Mononuclear cell (primary cell): ENCODE data around the gene DSCAML1. TPM values are rescaled to one million over a fixed set of nuclear protein-coding genes. Genes with fewer than 3 reads are reported as not detected.

Experiments
- H3K27me3 ChIP-seq: 2 replicates; pipeline ENCODE4 v1.6.0; 2011; ENCODE audit warnings: low read length, control low read depth; ENCODE audit not compliant: insufficient read depth
- H3K4me1 ChIP-seq: 2 replicates; pipeline ENCODE4 v1.5.1; 2011; ENCODE audit warnings: mild to moderate bottlenecking, low read length, control low read depth; ENCODE audit not compliant: insufficient read depth
- H3K4me3 ChIP-seq: 2 replicates; pipeline ENCODE4 v1.5.1; 2011; ENCODE audit warnings: mild to moderate bottlenecking, low read length, moderate library complexity
- H3K9me3 ChIP-seq: 2 replicates; pipeline ENCODE4 v1.5.1; 2011; ENCODE audit warnings: low read depth, mild to moderate bottlenecking, control low read depth, low read length
- total RNA-seq: library from RNA; depleted of rRNA; stranded (reverse); fragments of >200 nt; gene quantifications from one replicate; pipeline ENCODE4 v1.2.3, GENCODE V29; 2012

The DSCAML1 gene
- total RNA-seq, 1 donor, result 0.84 TPM

DNA sequence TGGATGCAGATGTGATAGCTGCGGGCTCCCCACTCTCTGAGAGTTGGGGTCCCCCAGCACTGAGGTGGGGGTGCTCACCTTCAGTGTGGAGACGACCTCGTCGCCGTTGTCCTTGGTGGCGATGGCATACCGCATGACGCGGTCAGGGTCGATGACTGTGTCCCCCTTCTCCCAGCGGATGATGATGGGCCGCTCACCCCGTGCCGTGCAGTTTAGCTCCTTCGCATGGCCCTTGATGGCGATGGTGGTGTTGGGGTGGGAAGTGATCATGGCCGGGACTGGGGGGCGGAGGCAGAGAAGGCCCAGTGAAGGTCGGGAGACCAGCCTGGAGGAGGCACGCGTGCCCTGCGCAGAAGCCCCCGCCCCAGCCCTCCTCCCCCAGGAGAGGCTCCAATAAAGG, 315.1 kb downstream of the DSCAML1 start:
- no peak overlapping the region for H3K4me3 ChIP-seq
- H3K4me1 ChIP-seq, result no peaks in the 10 kb centered on the region
- no peaks in the 10 kb centered on the region for H3K27me3 ChIP-seq
- H3K9me3 ChIP-seq, result no peaks in the 10 kb centered on the region

DNA sequence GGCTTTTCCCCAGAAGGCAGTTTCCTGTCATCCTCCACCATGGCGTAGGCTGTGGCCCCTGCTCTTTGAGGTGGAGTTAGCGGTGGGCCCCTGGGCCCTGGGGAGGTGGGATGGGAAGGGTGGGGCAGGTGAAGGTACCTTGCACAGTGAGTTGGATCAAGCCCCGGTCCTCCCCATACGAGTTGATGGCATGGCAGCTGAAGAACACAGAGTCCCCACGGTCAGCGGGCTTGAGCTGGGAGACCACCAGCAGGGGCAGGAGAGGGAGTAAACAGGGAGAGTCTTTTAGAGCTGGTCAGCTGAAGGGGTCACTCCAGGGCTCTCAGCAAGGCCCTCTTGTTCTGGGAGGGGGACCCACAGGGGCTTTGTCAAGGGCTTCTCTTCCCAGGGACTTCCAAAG, 316.0 kb downstream of the DSCAML1 start:
- Histone ChIP-seq H3K4me1 (no peaks in the 10 kb centered on the region), H3K4me3 (no peak overlapping the region), H3K9me3 (no peaks in the 10 kb centered on the region), H3K27me3 (no peaks in the 10 kb centered on the region)

DNA sequence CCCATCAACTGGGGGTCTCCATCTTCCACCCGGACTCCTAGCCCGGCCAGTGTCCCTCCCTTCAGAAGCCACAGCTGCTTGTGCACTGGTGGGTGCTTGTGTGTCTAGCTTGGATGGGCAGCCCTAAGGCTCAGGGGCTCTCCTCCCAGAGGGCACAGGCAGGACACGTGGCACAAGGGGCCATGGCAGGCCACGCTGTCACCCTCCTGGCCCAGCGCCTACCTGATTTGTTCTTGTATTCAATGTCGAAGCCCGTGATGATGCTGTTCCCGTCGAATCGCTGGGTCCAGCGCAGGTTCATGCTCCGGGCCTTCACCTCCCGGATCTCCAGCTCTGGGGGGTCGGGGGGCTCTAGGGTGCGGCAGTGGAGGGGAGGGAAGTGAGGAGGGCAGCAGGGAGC, 316.8 kb downstream of the DSCAML1 start:
- Histone ChIP-seq H3K4me1 (no peaks in the 10 kb centered on the region), H3K9me3 (no peaks in the 10 kb centered on the region), H3K4me3 (no peak overlapping the region), H3K27me3 (no peaks in the 10 kb centered on the region)

DNA sequence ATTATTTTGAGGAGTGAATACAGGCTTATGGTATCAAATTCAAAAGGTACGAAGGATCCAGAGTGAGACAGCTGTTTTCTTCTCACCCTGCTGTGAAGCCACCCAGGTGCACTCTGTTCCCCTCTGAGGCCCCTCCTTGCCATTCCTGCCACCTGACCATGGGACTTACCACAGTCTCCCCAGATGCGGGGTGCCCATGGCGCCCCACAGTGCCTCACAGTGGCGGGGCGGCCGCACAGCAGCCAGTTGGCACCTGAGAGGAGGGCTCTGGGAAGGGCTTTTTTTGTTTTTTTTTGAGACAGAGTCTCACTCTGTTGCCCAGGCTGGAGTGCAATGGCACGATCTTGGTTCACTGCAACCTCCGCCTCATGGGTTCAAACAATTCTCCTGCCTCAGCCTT, 317.6 kb downstream of the DSCAML1 start:
- Histone ChIP-seq H3K27me3 (no peaks in the 10 kb centered on the region), H3K4me1 (no peaks in the 10 kb centered on the region), H3K9me3 (no peaks in the 10 kb centered on the region), H3K4me3 (no peak overlapping the region)

DNA sequence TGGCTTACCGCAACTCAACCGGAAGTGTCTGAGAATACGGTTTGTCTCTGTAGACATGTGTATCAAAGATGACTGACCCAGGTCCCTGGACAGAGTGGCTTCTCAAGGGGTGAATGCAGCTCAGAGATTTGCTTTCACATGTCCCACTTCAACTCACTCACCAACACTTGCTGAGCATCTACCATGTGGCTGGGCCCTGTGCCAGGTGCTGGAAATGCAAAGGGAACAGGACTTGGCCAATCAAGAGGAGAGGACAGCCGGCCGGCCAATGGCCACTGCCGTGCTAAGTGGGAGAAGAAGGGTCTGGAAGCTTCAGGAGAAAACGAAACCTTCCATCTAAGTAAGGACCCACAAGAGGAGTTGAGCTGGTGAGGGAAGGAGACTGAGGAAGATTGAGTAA, 318.1 kb downstream of the DSCAML1 start:
- Histone ChIP-seq H3K4me3 (no peak overlapping the region), H3K9me3 (no peaks in the 10 kb centered on the region), H3K4me1 (no peaks in the 10 kb centered on the region), H3K27me3 (no peaks in the 10 kb centered on the region)

DNA sequence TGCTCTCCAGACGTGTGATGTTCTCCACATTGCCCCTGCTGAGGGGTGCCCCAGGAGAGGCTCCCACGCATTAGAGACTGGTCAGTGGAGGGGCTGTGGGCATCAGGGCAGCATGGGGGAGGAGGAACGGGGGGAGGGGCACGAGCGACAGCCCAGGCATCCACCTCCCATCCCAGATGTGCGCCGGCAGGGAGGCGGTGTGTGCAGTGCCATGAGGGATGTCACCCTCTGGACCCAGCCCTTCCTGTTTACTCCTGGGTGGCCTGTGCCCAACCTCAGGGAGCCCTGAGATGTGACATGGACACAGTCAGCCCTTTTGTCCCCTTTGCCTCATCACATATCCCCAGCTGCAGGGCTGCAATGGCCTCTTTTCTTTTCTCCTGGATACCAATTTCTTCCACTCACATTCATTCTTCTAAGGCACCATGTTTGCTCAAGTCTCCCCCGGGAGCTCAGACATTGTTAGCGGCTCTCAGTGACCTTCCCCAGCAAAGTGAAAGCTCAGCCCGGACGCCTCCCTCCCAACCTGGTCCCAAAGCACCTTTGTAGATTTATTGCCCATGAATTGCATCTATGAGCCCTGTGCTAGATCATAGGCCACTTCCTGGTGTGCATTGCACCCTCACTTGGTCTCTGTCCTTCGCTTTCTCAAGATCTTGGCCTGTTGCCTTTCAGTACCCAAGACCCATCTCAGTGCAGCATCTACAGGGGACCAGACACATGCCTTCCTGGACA, 318.7 kb downstream of the DSCAML1 start:
- Histone ChIP-seq H3K4me1 (no peaks in the 10 kb centered on the region), H3K4me3 (no peak overlapping the region), H3K9me3 (no peaks in the 10 kb centered on the region), H3K27me3 (no peaks in the 10 kb centered on the region)

DNA sequence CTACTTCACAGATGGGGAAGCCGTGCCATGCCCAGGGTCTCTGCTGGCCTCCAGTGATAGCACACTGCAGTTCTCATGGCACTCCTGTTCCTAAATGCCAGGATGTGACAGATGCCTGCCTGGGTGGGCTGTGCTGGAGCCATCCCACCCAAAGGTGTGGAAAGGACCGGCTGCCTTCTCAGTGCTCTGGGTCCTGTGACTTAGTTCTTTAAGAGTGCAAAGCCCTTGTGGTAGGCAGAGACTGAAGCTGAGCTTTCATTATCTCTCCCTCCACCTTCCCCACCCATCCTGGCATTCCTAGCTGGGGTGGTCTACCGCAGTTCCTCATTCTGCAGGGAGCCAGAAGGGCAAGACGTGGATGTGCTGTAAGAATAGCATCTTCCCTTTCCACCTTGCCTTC, 319.3 kb downstream of the DSCAML1 start:
- Histone ChIP-seq H3K4me3 (no peak overlapping the region), H3K4me1 (no peaks in the 10 kb centered on the region), H3K9me3 (no peaks in the 10 kb centered on the region), H3K27me3 (no peaks in the 10 kb centered on the region)

DNA sequence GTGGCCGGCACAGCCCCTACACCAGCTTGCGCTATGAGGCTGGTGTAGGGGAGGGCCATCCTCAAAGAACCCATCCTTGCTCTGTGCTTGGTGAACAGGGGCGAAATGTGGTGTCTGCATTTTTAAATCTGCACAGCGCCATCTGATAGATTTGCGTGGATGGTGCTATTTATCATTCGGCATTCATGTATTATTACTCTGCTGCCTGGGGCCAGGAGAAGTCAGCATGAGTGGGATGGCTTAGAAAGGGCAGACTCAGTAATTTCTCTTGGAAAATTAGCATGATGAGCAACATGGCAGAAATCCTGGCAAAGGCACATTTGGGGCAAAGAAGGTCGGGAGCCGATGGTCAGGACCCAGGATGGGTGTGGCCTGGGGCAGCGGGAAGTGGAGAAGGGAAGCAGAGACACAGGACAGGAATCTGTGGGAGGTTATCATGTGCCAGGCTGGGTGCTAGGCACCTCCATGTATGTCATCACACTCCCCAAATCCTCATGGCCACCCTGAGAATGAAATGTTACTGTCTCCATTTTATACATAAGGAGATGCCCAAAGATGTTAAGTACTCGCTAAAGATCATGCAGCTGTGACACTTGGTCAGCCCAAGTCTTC, 320.4 kb downstream of the DSCAML1 start:
- Histone ChIP-seq H3K4me3 (no peak overlapping the region), H3K9me3 (no peaks in the 10 kb centered on the region), H3K4me1 (no peaks in the 10 kb centered on the region), H3K27me3 (no peaks in the 10 kb centered on the region)

DNA sequence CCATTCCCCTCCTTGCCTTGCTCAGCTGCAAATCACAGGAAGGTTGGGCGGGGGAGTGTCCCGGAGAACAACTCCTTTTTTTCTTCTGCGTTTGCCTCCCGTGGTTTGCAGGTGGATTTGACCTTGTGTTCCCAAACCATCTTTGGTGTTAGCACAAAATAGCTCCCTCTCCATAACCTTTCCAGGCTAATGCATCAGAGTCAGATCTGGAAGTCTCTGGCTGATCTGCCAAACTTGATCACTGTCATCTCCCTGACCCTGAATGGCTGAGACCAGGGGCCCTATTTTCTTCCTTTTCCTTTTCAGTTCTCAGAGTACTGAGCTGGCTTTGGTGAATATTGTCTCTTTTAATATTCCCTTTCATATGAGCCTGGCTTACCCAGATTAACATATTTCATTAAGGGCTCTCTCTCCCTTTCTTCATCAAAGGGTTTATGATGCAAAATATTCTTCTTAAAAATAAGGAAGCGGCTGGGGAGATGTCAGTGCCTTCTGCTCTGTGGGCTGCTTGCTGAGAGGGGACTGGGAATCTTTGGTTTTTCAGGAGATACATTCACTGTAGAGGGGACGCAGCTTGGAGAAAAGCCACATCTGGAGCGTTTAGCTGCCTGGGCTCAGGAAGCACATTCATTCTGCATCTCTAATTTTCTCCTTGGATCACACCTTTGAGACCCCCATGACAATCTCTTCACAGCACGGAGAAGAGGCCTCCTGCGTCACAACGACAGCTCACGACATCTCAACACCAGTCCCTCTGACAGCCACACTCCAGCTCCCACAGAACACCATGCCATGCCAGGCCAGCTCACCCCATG, 321.1 kb downstream of the DSCAML1 start:
- H3K27me3 ChIP-seq, result no peaks in the 10 kb centered on the region
- no peaks in the 10 kb centered on the region for H3K4me1 ChIP-seq
- no peaks in the 10 kb centered on the region for H3K9me3 ChIP-seq
- no peak overlapping the region for H3K4me3 ChIP-seq

DNA sequence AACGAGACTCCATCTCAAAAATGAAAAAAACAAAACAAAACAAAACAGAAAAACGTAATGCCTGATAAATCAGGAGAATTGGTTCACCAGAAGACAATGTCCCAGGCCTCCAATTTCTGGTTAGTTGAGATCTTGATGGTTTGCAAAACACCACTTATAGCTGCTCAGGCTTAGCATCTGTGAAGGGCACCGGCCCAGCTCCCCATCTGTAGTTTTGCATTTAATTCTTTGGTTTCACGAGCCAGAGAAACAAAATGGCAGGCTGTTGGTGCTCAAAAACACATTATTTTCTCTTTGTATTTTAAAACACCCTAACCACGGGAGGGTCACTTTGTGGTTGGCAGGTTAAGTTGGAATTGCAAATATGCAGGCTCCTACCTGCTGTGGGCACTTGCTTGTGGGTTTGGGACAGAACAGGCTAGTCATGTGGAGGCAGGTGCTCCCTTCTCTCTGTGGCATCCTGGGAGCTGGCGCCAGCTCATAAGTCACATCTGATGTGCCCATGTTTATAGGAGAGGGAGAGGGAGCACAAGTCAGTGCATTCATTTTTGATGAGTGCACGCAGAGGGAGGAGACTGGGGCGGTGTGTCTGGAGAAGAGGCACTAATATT, 323.4 kb downstream of the DSCAML1 start:
- Histone ChIP-seq H3K9me3 (no peaks in the 10 kb centered on the region), H3K4me1 (no peaks in the 10 kb centered on the region), H3K4me3 (no peak overlapping the region), H3K27me3 (no peaks in the 10 kb centered on the region)

DNA sequence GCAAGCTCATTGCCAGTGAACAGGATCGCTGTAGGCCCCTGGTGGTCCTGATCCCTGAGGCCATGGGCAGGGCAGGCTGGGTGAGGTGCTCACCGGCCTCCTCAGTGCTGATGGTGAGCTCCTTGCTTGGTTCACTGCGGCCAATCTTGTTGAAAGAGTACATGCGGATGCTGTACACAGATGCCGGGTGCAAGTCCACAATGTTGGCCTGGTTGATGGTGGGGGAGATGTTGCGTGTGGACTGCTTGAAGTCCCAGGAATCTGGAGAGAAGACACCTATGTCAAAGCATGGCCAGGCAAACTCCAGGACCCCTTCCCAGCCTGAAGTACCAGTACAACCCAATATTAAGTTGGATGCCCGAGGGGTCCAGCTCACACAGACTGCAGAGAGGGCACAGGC, 325.2 kb downstream of the DSCAML1 start:
- H3K4me3 ChIP-seq, result no peak overlapping the region
- no peaks in the 10 kb centered on the region for H3K4me1 ChIP-seq
- no peaks in the 10 kb centered on the region for H3K9me3 ChIP-seq
- H3K27me3 ChIP-seq, result no peaks in the 10 kb centered on the region

DNA sequence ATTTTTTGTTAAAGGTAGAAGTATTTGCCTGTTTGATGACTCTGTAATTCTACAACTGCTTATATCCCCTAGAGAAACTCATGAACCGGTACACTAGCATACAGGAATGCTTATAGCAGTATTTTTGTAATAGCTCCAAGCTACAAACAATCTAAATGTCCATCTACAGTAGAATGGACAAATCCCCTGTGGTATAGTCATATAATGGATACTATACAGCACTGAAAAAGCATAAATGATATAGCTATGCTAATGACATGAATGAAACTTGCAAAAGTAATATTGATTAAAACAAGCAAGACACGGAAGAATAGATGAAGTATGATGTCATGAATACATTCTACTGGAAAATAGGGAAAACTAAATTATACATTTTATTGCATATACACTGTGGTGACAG, 326.4 kb downstream of the DSCAML1 start:
- no peak overlapping the region for H3K4me3 ChIP-seq
- H3K27me3 ChIP-seq, result no peaks in the 10 kb centered on the region
- no peaks in the 10 kb centered on the region for H3K4me1 ChIP-seq
- no peaks in the 10 kb centered on the region for H3K9me3 ChIP-seq

DNA sequence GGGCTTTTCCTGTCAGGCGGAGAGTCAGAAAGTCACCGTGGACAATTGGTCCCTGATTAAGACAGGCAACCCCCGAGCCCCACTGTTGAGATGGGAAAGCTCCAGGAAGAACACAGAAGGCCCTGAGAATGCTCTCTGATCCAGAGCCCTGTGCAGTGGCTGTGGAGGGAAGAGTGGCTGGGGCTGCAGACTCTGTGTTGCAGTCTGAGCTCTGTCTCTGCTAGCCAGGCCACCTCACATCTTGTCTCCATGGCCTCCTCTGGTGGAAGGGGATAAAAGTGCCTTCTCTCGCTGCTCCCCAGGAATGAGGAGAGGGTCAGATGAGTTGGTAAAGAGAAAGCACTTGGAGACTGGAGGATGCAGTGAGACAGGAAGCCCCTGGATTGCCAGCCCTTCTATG, 328.1 kb downstream of the DSCAML1 start:
- H3K27me3 ChIP-seq, result no peaks in the 10 kb centered on the region
- H3K4me3 ChIP-seq, result no peak overlapping the region
- H3K4me1 ChIP-seq, result no peaks in the 10 kb centered on the region
- H3K9me3 ChIP-seq, result no peaks in the 10 kb centered on the region

DNA sequence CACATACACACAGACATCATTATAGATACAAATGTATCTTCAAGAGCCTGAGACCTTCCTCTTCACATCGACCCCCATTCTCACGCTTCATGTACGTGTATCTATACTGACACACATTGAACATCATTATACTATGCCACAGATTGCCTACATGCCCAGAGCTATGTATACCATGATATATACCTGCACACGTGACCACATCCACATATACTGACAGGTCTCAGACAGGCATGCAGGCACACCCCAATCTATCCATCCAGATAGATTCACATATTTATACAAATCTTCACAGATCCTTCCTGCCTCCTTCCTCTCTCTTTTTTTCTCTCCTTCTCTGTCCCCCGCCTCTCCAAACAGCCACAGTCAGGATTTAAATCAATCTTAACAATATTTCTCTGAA, 329.2 kb downstream of the DSCAML1 start:
- no peak overlapping the region for H3K4me3 ChIP-seq
- H3K9me3 ChIP-seq, result no peaks in the 10 kb centered on the region
- no peaks in the 10 kb centered on the region for H3K27me3 ChIP-seq
- H3K4me1 ChIP-seq, result no peaks in the 10 kb centered on the region

DNA sequence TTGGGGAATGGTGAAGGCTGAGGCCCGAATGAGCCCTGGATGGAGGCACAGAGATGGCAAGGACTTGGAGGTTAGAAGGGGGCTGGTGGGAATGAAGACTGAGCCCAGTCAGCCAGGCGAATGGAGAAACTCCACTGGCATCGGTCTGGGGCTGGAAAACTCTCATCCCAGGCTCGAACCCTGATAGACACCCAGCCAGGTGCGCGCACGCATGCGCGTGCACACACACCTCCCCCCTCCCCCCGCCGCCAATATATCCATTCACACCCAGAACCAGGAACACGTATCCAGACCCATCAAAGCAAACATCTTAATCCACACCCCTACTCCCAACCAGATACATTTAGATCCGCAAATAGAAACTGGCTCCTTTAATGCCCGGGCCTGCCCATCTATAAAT, 330.1 kb downstream of the DSCAML1 start:
- Histone ChIP-seq H3K4me3 (no peak overlapping the region), H3K9me3 (no peaks in the 10 kb centered on the region), H3K4me1 (no peaks in the 10 kb centered on the region), H3K27me3 (no peaks in the 10 kb centered on the region)
